ENCODE data around the gene HLX.

GRCh38 chr1:220884981-220885918, 6.0 kb downstream of the HLX start:
- TF ChIP-seq, protein P1, sequence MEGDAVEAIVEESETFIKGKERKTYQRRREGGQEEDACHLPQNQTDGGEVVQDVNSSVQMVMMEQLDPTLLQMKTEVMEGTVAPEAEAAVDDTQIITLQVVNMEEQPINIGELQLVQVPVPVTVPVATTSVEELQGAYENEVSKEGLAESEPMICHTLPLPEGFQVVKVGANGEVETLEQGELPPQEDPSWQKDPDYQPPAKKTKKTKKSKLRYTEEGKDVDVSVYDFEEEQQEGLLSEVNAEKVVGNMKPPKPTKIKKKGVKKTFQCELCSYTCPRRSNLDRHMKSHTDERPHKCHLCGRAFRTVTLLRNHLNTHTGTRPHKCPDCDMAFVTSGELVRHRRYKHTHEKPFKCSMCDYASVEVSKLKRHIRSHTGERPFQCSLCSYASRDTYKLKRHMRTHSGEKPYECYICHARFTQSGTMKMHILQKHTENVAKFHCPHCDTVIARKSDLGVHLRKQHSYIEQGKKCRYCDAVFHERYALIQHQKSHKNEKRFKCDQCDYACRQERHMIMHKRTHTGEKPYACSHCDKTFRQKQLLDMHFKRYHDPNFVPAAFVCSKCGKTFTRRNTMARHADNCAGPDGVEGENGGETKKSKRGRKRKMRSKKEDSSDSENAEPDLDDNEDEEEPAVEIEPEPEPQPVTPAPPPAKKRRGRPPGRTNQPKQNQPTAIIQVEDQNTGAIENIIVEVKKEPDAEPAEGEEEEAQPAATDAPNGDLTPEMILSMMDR (IDR thresholded peaks at IDR 0.05; ENCODE audit: insufficient read depth, low read length, poor library complexity, severe bottlenecking) = no peak
- no peak for TF ChIP-seq EZH2phosphoT487 (conservative IDR thresholded peaks at IDR 0.05; ENCODE audit: low read length)

All from SU-DHL-6 (cell line).